ENCODE results near the gene UQCR10. TPM values are rescaled to one million over a fixed set of nuclear protein-coding genes. Genes with fewer than 3 reads are reported as not detected.

Gene UQCR10
- total RNA-seq, 4 donors from 2014 or later, result 119 to 261 (median 179) TPM

DNA sequence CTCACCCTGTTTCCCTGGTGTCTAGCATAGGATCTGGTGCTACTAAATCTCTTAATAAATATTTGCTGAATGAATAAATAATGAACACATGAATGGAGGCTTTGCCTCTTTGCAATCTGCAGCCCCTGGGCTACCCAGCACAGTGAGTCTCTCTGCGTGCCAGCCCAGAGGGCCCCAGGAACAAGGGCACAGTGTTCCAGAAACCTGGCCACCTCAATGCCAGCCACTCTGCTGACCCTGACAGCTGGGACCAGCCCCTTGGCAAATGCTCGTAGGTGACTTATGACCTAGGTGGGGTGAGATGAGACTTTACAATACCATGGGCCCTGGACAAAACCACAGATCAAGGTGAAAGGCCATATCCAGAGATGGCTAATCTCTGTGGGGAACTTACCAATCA, 31.6 kb downstream of the UQCR10 start:
- ATAC-seq, result peak; percentile 51 to 62
- peak overlapping the region in 3 of 4 donors; percentile 16 to 35 (median 30) for H3K4me3 ChIP-seq
- intact Hi-C loops (cut with DNase I; ENCODE audit: low total_unique reads), result loop anchor here (1.0 to 2.0 kb wide), 3 partner anchors 18 to 40 kb away; partner anchors contain the start of genes ASCC2, UQCR10 and ZMAT5
- peak; percentile 48 to 83 for DNase-seq
- in situ Hi-C loops (cut with MboI; ENCODE audit: low sequenced_read_pairs in 4 of 4), result no loop called here
- H3K27ac ChIP-seq, result peak overlapping the region; percentile 88 to 94 (median 92)
- peaks cover 0 to 36% of the 10 kb centered on the region in 2 donors for H3K36me3 ChIP-seq
- H3K4me1 ChIP-seq, result peaks cover 51 to 58% of the 10 kb centered on the region in 2 donors
- no peak for TF ChIP-seq POLR2A (IDR thresholded peaks at IDR 0.05)
- TF ChIP-seq, protein P1, sequence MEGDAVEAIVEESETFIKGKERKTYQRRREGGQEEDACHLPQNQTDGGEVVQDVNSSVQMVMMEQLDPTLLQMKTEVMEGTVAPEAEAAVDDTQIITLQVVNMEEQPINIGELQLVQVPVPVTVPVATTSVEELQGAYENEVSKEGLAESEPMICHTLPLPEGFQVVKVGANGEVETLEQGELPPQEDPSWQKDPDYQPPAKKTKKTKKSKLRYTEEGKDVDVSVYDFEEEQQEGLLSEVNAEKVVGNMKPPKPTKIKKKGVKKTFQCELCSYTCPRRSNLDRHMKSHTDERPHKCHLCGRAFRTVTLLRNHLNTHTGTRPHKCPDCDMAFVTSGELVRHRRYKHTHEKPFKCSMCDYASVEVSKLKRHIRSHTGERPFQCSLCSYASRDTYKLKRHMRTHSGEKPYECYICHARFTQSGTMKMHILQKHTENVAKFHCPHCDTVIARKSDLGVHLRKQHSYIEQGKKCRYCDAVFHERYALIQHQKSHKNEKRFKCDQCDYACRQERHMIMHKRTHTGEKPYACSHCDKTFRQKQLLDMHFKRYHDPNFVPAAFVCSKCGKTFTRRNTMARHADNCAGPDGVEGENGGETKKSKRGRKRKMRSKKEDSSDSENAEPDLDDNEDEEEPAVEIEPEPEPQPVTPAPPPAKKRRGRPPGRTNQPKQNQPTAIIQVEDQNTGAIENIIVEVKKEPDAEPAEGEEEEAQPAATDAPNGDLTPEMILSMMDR (IDR thresholded peaks at IDR 0.05 in 4 of 5, conservative IDR thresholded peaks at IDR 0.05 in 1 of 5), result no peak
- H3K9me3 ChIP-seq, result no peaks in the 10 kb centered on the region
- no peaks in the 10 kb centered on the region for H3K27me3 ChIP-seq

GRCh38 chr22:29799217-29799680, 32.1 kb downstream of the UQCR10 start:
- in situ Hi-C loops (cut with MboI; ENCODE audit: low sequenced_read_pairs in 4 of 4), result no loop called here

GRCh38 chr22:29801153-29801552, 34.0 kb downstream of the UQCR10 start:
- intact Hi-C loops (cut with DNase I; ENCODE audit: low total_unique reads), result no loop called here
- Histone ChIP-seq H3K4me1 (peaks cover 59 to 65% of the 10 kb centered on the region in 2 donors), H3K27me3 (no peaks in the 10 kb centered on the region), H3K36me3 (peaks cover 0 to 50% of the 10 kb centered on the region in 2 donors), H3K27ac (peak overlapping the region; percentile 88 to 94 (median 92)), H3K9me3 (no peaks in the 10 kb centered on the region), H3K4me3 (no peak overlapping the region)
- in situ Hi-C loops (cut with MboI; ENCODE audit: low sequenced_read_pairs in 4 of 4), result no loop called here
- DNase-seq (no peak), ATAC-seq (no peak)
- TF ChIP-seq POLR2A (IDR thresholded peaks at IDR 0.05), result no peak
- TF ChIP-seq, protein P1 (IDR thresholded peaks at IDR 0.05 in 4 of 5, conservative IDR thresholded peaks at IDR 0.05 in 1 of 5), result no peak

More at GRCh38 chr22:29799217-29799680, 32.1 kb downstream of the UQCR10 start:
- H3K4me1 ChIP-seq, result peaks cover 55 to 62% of the 10 kb centered on the region in 2 donors
- peaks cover 0 to 37% of the 10 kb centered on the region in 2 donors for H3K36me3 ChIP-seq
- intact Hi-C loops (cut with DNase I; ENCODE audit: low total_unique reads), result loop anchor here (1.0 to 2.0 kb wide), 3 partner anchors 18 to 39 kb away; partner anchors contain the start of genes ASCC2, UQCR10 and ZMAT5
- no peaks in the 10 kb centered on the region for H3K27me3 ChIP-seq
- H3K9me3 ChIP-seq, result no peaks in the 10 kb centered on the region
- peak overlapping the region in 3 of 4 donors; percentile 16 to 35 (median 30) for H3K4me3 ChIP-seq
- ATAC-seq, result peak; percentile 91 to 95
- TF ChIP-seq, protein P1 (IDR thresholded peaks at IDR 0.05 in 4 of 5, conservative IDR thresholded peaks at IDR 0.05 in 1 of 5), result peak in 2 of 5 experiments; percentile 14 to 17
- peak; percentile 19 to 28 for TF ChIP-seq POLR2A (IDR thresholded peaks at IDR 0.05)
- peak; percentile 95 to 99 for DNase-seq
- peak overlapping the region; percentile 88 to 94 (median 92) for H3K27ac ChIP-seq

- peaks cover 54 to 64% of the 10 kb centered on the region in 2 donors for H3K4me1 ChIP-seq
- H3K27me3 ChIP-seq, result no peaks in the 10 kb centered on the region
- peak overlapping the region; percentile 88 to 94 (median 92) for H3K27ac ChIP-seq
- ATAC-seq, result no peak
- H3K4me3 ChIP-seq, result no peak overlapping the region
- H3K36me3 ChIP-seq, result peaks cover 0 to 56% of the 10 kb centered on the region in 2 donors
- intact Hi-C loops (cut with DNase I; ENCODE audit: low total_unique reads) (no loop called here), in situ Hi-C loops (cut with MboI; ENCODE audit: low sequenced_read_pairs in 4 of 4) (no loop called here)
- H3K9me3 ChIP-seq, result no peaks in the 10 kb centered on the region
- peak in 1 of 2 donors; percentile 39 for DNase-seq
- TF ChIP-seq, protein P1 (IDR thresholded peaks at IDR 0.05 in 4 of 5, conservative IDR thresholded peaks at IDR 0.05 in 1 of 5), result no peak
- TF ChIP-seq POLR2A (IDR thresholded peaks at IDR 0.05), result no peak
Observed at GRCh38 chr22:29801796-29802195, 34.6 kb downstream of the UQCR10 start.

Data from gastrocnemius medialis (tissue), 4 donors.